Brain microvascular endothelial cell (primary cell): ENCODE data around the gene USP15.

ENCODE experiments used
- DNase-seq: peaks from one replicate; pipeline ENCODE4 v3.0.0-alpha.2; 2020
- H3K27ac ChIP-seq: fragments of 250-450 bp; sonication (Bioruptor Pico); 2 replicates; pipeline ENCODE4 v1.5.1; 2020; ENCODE audit warnings: mild to moderate bottlenecking, moderate library complexity
- H3K27me3 ChIP-seq: fragments of 250-450 bp; sonication (Bioruptor Pico); replicated peaks from 2 replicates; pipeline ENCODE4 v1.5.1; 2020; ENCODE audit warnings: mild to moderate bottlenecking
- H3K36me3 ChIP-seq: fragments of 250-450 bp; sonication (Bioruptor Pico); replicated peaks from 2 replicates; pipeline ENCODE4 v1.5.1; 2020; ENCODE audit warnings: mild to moderate bottlenecking
- H3K4me3 ChIP-seq: 2 replicates; pipeline ENCODE4 v1.5.1; 2011; ENCODE audit warnings: low read depth, mild to moderate bottlenecking, control low read depth, low read length, moderate library complexity
- in situ Hi-C: cut with HindIII; loops from 2 replicates; pipeline ENCODE4 v1.10.0; 2017; ENCODE audit warnings: low sequenced_read_pairs, low pct_ligation_motif_present
- TF ChIP-seq, protein P1 (sequence below): IDR thresholded peaks from 2 replicates; pipeline ENCODE4 v1.5.1; 2011; ENCODE audit warnings: low read depth, mild to moderate bottlenecking, moderate library complexity, low read length, control low read depth, inconsistent platforms; ENCODE audit errors: missing control alignments

Gene USP15

GRCh38 chr12:62292761-62293344 lies 32.6 kb downstream of the USP15 start:
- no peak overlapping the region for H3K27ac ChIP-seq
- no peak overlapping the region for H3K4me3 ChIP-seq
- DNase-seq = peak; percentile 32
- TF ChIP-seq, protein P1, sequence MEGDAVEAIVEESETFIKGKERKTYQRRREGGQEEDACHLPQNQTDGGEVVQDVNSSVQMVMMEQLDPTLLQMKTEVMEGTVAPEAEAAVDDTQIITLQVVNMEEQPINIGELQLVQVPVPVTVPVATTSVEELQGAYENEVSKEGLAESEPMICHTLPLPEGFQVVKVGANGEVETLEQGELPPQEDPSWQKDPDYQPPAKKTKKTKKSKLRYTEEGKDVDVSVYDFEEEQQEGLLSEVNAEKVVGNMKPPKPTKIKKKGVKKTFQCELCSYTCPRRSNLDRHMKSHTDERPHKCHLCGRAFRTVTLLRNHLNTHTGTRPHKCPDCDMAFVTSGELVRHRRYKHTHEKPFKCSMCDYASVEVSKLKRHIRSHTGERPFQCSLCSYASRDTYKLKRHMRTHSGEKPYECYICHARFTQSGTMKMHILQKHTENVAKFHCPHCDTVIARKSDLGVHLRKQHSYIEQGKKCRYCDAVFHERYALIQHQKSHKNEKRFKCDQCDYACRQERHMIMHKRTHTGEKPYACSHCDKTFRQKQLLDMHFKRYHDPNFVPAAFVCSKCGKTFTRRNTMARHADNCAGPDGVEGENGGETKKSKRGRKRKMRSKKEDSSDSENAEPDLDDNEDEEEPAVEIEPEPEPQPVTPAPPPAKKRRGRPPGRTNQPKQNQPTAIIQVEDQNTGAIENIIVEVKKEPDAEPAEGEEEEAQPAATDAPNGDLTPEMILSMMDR = no peak
- peaks cover 10% of the 10 kb centered on the region for H3K36me3 ChIP-seq
- in situ Hi-C loops = no loop called here
- no peaks in the 10 kb centered on the region for H3K27me3 ChIP-seq

DNA sequence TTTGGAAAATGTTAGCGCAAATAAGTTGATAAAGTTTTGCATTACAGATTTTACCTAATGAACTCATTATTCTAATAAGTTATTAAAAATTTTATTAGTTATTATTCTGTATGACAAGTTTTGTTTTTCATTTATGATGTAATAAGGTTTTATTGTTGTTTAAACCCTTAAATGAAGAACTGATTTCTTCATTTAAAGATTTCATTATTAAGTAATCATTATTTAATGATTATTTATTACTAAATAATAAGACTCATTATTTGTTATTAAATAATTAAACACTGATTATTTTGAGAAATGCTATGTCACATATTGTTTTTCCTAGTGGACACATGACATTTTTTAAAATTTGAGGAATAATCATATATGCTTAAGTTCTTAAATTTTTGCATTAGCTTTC lies 34.2 kb downstream of the USP15 start:
- no peak overlapping the region for H3K27ac ChIP-seq
- DNase-seq = no peak
- H3K4me3 ChIP-seq = no peak overlapping the region
- H3K36me3 ChIP-seq = peaks cover 12% of the 10 kb centered on the region
- H3K27me3 ChIP-seq = no peaks in the 10 kb centered on the region
- TF ChIP-seq, protein P1 = no peak
- in situ Hi-C loops = no loop called here

DNA sequence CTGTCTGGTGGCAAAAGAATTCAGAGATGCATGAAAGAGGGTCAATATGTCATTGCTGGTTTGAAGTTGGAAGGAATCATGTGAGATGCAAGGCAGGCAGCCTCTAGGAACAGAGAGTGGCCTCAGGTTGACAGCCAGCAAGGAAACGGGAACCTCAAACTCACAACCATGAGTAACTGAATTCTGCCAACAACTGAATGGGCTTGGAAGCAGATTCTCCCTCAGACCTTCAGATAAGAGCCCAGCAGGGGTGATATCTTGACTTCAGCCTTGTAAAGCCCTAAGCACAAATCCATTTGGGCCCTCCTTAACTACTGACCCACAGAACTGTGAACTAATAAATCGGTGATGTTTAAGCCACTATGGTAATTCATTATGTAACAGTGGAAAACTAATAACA lies 35.8 kb downstream of the USP15 start:
- peaks cover 12% of the 10 kb centered on the region for H3K36me3 ChIP-seq
- H3K27me3 ChIP-seq = no peaks in the 10 kb centered on the region
- H3K4me3 ChIP-seq = no peak overlapping the region
- TF ChIP-seq, protein P1 = no peak
- DNase-seq = no peak
- no peak overlapping the region for H3K27ac ChIP-seq
- in situ Hi-C loops = no loop called here

DNA sequence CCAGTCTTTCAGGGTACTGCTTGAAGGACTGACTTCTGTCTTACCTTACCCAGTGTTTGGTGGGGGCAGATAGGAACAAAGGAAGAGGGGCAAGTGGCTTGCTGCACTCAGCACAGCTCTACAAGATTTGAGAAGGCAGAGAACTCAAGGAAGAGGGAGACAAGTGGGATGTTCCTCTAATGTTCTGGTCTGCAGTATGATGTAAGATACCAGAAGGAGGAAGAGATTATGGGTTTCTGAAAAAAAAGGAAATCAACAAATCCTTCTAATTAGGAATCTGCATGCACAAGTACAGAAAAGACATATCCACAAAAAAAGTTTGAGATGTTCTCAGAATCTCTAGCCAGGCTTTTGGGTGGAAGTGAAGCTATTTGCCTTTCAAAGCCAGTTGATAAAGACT lies 37.1 kb downstream of the USP15 start:
- DNase-seq = no peak
- H3K27ac ChIP-seq = no peak overlapping the region
- in situ Hi-C loops = no loop called here
- no peak overlapping the region for H3K4me3 ChIP-seq
- TF ChIP-seq, protein P1 = no peak
- H3K27me3 ChIP-seq = no peaks in the 10 kb centered on the region
- H3K36me3 ChIP-seq = peaks cover 12% of the 10 kb centered on the region

- no peak for DNase-seq
- Histone ChIP-seq H3K27ac (no peak overlapping the region), H3K4me3 (no peak overlapping the region), H3K27me3 (no peaks in the 10 kb centered on the region), H3K36me3 (peaks cover 22% of the 10 kb centered on the region)
- in situ Hi-C loops = no loop called here
- TF ChIP-seq, protein P1 = no peak
Observed at GRCh38 chr12:62299617-62300016, 39.4 kb downstream of the USP15 start.
